K562 (cell line): Measurements from ENCODE around the gene CABP2.

Source experiments
- ARNT ChIP-seq, 2 experiments: fragments of 450-650 bp; IDR thresholded peaks; 2 replicates each; pipeline ENCODE4 v1.6.1; 2016; ENCODE audit warnings: mild to moderate bottlenecking in 1 of 2
- PML ChIP-seq: IDR thresholded peaks from 2 replicates; pipeline ENCODE4 v1.6.1; 2012; ENCODE audit warnings: low read length, inconsistent platforms
- TEAD1 ChIP-seq, 2 experiments: fragments of 450-650 bp in 1 of 2; sonication (generic) in 1 of 2; formaldehyde crosslinking; IDR thresholded peaks; 2 replicates each; pipeline versions ENCODE4 v1.4.0 to v1.8.0; 2020 to 2022; ENCODE audit warnings: mild to moderate bottlenecking in 2 of 2, missing genetic modification reagents in 1 of 2
- WHSC1 ChIP-seq: IDR thresholded peaks from one replicate; pipeline ENCODE4 v1.6.1; 2012; ENCODE audit warnings: low read length, control low read depth, inconsistent platforms
- YY1 ChIP-seq, 3 experiments: IDR thresholded peaks; 2 replicates each; pipeline ENCODE4 v1.6.1; 2011; ENCODE audit warnings: low read length in 2 of 3, mild to moderate bottlenecking in 2 of 3, moderate library complexity in 2 of 3, borderline replicate concordance in 1 of 3, control low read depth in 1 of 3, low read depth in 1 of 3; ENCODE audit not compliant: insufficient read depth in 3 of 3, insufficient replicate concordance in 2 of 3, control insufficient read depth in 1 of 3, insufficient read length in 1 of 3; ENCODE audit errors: extremely low read depth in 1 of 3
- ZFX ChIP-seq: sonication (generic); formaldehyde crosslinking; IDR thresholded peaks from 2 replicates; pipeline ENCODE4 v1.8.0; 2022; ENCODE audit warnings: mild to moderate bottlenecking, missing genetic modification reagents, moderate library complexity
- TF ChIP-seq, protein P1 (sequence below): IDR thresholded peaks from 2 replicates; pipeline ENCODE4 v1.6.1; 2012; ENCODE audit warnings: low read depth, low read length, improper control_type of control experiment, borderline replicate concordance

DNA sequence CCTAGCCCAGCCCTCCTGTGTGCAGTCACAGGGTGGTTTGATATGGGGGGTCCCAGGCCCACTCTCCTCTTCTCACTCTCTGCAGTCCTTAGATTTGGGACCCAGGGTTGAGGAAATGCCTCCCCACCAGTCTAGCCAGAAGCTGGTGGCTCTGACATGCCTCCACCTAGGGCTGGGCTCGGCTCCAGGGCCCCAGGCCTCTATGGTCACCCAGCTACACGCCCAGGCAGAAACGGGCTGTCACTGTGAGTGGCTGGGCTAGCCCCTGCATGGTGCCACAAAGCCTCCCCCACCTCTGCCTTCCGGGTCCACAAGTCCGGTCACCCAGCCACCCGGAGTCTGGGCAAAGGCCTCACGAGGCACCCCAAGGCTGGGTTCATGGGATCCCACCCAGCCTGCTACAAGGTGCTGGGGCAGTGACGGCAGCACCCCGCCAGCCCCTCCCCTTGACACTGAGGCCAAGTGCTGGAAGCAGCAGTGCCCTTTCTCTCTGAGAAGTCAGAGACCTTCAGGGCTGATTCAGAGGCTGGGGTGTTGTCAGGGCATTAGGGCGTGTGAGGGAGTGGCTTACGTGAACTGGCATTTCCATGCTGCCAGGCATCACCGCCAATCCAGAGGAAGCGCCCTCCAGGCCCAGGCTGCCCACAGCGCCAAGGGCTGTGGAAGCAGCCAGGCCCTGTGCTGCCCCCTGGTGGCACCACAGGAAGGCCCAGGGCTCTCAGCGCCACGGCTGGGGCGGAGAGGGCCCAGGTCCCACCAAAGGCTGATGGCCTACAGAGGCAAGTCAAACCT is 17.4 kb downstream of the CABP2 start:
- TF ChIP-seq WHSC1, result no peak
- TF ChIP-seq, protein P1, sequence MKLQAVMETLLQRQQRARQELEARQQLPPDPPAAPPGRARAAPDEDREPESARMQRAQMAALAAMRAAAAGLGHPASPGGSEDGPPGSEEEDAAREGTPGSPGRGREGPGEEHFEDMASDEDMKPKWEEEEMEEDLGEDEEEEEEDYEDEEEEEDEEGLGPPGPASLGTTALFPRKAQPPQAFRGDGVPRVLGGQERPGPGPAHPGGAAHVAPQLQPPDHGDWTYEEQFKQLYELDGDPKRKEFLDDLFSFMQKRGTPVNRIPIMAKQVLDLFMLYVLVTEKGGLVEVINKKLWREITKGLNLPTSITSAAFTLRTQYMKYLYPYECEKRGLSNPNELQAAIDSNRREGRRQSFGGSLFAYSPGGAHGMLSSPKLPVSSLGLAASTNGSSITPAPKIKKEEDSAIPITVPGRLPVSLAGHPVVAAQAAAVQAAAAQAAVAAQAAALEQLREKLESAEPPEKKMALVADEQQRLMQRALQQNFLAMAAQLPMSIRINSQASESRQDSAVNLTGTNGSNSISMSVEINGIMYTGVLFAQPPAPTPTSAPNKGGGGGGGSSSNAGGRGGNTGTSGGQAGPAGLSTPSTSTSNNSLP, result no peak
- TF ChIP-seq PML, result 0 out of 2 replicates have a peak, but pooled peaks have one; percentile 28
- TF ChIP-seq ZFX, result peak; percentile 73
- TF ChIP-seq ARNT (IDR thresholded peaks at IDR 0.05), result no peak
- peak in 1 of 3 experiments; percentile 51 for TF ChIP-seq YY1 (IDR thresholded peaks at IDR 0.05; ENCODE audit: borderline replicate concordance in 1 of 3, control insufficient read depth in 1 of 3, extremely low read depth in 1 of 3, insufficient read depth in 3 of 3, insufficient read length in 1 of 3, insufficient replicate concordance in 2 of 3, low read depth in 1 of 3, low read length in 2 of 3)
- peak in 1 of 2 experiments; percentile 21; a peak in 2 of 4 replicates for TF ChIP-seq TEAD1 (CRISPR knock-in tag; IDR thresholded peaks at IDR 0.05)
